ENCODE results near the gene ARSB.
"Not testable (repeated sequence)": the region's sequence is repeated elsewhere in the genome, so short reads cannot be mapped to it uniquely, and the experiment has no call there.

ARSB gene

GRCh38 chr5:78993165-78993564 is 8.1 kb upstream of the ARSB start:
- DNase-seq: no peak

DNA sequence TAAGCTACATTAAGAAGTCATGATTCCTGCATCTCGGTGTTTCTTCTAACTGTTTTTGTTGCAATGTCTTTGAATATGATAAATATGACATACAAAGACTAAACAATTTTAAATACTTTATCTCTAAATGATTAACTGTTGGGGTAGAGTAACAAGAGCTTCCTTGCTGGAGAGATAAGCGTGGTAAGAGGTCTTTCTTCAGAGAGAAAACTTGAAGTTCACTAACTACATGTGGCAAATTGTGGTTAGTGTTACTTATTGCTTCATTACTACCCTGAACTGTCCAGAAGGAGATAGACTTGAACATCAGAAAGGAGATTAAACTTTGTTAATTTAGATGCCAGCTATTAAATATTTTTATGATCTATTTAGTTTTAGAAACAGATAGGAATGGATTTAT is 7.0 kb upstream of the ARSB start:
- no peak for DNase-seq

- no peak for DNase-seq
Measured at GRCh38 chr5:78989080-78989479, 4.0 kb upstream of the ARSB start.

GRCh38 chr5:78985725-78986223 is 664 bp upstream of the ARSB start:
- peak; percentile 6 for DNase-seq

DNA sequence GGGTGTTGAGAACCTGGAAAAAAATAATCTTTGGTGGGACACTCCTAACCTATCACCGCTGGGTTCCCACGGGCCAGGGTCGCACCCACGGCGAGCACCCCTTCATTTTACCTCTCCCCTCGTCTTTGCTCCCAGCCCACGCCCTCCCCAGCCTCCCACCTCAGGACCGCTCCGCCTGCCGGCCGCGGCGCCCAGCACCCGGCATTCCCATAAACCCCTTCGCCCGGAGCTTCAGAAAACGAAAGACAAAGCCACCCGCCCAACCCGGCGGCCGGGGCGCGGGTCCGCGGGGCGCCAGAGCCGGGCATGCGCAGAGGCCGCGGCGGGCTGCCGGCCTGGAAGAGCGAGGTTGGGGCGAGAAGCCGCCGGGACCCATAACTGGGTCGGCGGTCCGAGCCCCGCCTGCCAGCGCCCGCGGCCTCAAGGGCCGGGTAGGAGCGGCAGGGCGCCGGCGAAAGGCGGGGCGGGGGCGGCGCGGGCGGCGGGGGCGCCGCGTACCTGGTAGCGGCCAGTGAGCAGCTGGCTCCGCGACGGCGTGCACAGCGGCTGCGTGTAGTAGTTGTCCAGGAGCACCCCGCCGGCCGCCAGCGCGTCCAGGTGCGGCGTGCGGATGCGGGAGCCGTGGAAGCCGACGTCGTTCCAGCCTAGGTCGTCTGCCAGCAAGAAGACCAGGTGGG is 533 bp downstream of the ARSB start:
- DNase-seq: peak; percentile 58

DNA sequence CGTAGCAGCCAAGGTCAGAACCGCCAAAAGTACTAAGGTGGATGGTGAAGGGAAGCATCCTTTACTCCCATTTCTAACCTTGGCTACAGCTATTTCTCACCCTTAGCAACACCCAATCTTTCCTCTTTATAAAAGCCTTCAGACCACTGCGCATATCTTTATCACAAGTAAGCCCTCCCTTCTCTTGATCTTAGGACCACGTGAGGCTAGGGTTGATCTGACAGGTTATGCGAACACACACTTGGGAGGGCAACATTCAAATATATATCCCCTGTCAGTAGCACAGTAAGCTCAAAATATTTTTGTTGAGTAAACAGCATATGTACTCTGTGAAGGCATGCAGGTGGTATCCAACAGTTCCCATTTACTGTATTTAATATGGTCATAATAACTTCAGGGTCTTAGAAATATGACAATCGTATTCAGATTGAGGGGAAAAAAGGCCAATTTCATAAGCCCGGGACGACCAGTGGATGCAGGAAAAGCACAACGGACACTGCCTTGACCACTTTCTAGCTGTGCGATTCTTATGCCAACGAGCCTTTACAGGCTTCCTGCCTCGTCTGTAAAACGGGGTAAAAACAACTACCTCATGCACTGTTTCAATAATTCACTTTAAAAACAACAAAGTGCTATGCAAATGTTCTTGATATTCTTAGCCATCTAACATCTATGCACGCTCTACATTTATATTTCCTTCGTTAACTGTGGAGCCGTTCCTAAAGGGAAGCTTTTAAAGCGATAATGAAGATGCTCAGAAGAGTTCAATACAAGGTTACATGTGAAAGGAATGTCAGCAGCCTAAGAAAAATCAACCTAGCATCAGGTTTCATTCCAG is 1.3 kb downstream of the ARSB start:
- DNase-seq: no peak

DNA sequence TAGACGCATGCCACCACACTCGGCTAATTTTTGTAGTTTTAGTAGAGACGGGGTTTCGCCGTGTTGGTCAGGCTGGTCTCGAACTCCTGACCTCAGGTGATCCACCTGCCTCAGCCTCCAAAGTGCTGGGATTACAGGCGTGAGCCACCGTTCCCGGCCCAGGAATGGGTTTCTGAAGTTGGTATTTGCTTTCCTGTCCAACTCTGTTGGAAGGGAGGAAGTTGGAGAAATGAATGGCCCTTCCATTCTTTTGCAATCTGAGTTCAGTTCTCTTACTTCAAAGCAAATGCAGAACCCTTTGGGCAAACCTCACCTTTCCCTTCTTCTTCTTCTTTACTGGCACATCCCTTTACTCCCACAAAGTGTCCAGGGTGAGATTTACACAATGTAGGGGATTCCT is 1.9 kb downstream of the ARSB start:
- not testable (repeated sequence) for DNase-seq

DNA sequence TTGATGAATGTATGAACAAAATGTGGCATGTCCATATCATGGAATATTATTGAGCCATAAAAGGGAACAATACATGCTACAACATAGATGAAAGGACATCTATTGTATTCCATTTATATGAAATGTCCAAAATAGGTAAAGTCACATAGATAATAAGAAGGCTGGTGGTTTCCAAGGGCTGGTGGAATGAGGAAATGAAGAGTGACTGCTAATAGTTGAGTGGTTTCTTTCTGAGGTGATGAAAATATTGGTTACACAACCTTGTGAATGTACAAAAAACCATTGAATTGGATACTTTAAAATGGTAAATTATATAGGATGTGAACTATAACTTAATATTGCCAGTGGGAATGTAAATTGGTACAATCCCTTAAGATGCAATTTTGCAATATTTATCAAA is 5.2 kb downstream of the ARSB start:
- DNase-seq: no peak

DNA sequence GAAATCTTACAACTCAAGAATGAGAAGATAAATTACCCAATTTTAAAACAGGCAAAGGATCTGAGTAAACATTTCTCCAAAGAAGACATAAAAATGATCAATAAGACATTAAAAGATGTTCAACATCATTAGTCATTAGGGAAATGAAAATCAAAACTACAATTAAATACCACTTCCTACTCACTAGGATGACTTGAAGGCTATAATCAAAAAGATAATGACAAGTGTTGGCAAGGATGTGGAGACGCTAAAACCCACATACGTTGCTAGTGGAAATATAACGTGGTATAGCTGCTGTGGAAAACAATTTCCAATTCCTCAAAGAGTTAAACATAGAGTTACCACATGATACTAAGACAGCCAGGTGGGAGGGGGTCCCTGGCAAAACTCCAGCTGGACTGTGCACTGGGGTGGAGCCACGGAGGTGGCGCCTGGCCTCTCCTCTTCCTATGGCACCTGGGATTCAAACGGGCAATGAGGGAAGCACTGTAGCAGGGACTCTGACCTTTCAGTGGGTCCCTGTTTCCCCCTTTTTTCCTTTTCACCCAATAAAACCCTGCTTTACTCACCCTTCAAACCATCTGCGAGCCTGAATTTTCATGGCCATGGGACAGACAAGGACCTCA is 5.9 kb downstream of the ARSB start:
- no peak for DNase-seq

- DNase-seq: no peak
Measured at GRCh38 chr5:78975035-78975434, 10.1 kb downstream of the ARSB start.

GRCh38 chr5:78974601-78975000 is 10.5 kb downstream of the ARSB start:
- DNase-seq: no peak

GRCh38 chr5:78974011-78974410 is 11.1 kb downstream of the ARSB start:
- no peak for DNase-seq

DNA sequence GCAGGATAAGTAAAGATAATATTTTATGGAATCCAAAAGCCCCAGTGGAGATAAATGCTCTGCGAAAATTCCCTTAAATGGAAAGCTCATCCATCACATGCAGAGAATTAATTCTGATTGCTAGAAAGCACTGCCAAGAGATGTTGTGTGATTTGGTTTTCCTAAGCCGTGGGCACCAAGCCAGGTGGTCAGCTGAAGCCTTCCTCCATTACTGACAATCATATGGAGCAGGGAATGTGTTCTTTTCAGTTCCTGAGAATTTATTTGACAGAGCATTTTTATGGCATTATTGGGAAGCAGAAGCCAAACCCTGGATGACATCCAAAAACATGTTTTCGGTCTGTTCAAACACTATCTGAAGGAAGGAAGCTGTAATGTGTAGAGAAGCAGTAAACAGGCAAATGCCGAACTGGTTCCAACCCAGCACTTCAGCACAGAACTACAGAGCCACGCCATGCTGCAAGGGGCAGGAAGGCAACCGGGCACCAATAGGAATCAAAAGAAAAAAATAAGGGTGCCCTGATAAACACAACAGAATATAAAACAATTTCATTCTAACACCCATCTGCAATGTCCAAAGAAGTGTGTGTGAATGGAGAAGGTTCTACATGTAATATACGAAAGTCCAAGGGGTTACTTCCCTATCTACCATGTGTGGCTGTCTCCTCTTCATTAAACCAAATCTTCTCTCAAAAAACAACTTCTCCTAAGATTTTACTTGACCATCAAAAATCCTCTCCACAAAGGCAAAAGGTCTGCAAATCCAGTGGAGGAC is 12.3 kb downstream of the ARSB start:
- DNase-seq: no peak

DNA sequence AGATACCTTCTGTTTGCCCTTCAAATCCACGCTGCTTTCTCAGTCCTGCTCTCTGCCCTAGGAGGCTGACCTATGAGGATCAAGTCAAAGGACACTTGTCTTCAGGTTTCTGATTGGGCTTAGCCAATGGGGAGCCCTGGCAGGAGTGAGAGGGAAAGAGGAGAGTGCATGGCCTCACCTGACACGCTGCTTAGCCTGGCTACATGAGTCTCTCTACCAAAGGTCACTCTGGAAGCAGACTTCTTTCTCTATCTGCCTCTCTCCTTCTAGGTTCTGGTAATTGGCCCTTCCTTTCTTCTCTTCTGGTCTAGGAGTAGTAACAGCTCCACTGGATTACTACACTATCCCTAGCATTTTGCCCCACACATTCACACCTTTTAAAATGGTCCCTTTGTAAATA is 13.1 kb downstream of the ARSB start:
- DNase-seq: no peak

GRCh38 chr5:78968781-78969180 is 16.3 kb downstream of the ARSB start:
- DNase-seq: no peak

DNA sequence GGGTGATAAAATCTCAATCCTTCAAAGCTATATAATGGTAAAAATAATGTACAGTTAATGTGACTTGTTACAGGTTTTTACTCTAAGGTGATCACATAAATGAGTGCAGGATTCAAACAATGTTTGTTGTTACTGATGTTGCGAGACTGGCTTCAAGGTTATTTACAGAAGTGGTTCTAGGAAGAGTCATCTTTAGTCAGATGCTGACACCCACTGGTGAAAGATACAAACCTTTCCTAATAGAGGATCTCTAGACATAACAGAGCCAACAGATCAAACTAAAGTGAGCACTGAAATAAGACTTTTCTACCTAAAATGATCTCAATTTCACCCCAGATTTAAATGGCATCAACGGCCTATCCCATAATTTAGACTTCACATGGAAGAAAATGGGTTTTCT is 20.2 kb downstream of the ARSB start:
- DNase-seq: no peak

DNA sequence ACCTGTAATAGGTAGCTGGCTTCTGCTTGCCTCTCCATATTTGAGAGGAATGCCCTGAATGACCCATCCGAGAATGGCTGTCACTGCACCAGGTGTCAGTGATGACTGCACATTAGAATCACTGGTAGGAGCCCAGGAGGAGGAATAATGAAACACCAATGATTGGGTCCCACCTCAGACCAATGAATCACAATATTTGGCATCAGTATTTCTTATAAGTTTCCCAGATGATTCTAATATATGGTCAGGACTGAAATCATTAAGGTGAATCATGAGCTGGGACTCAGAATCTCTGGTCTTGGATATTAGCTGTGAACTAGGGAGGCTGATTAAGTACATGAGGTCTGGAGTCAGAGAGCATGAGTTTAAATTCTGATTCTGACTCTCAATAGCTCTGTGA is 23.4 kb downstream of the ARSB start:
- no peak for DNase-seq

- no peak for DNase-seq
Measured at GRCh38 chr5:78959767-78960166, 25.3 kb downstream of the ARSB start.

GRCh38 chr5:78958672-78959445 is 26.3 kb downstream of the ARSB start:
- no peak for DNase-seq

DNA sequence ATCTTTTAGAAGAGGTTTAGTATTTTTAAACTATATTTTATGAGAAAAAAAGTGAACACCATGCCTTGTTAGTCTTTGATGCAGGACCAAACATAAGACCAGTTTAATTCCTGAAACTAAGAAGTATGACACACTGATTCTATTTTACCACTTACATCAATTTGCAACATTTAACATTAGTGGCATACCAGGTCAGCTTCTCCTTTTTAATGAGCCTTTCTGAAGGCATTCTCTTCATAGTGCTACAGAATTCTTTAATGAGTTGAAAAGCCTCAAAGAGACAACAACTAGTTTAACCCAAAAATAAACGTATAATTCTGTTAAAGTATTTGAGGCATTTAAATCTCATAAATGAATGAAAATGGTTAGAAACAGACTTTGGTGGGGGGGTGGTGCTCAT is 28.2 kb downstream of the ARSB start:
- no peak for DNase-seq

GRCh38 chr5:78953092-78953800 is 31.9 kb downstream of the ARSB start:
- DNase-seq: no peak

- no peak for DNase-seq
Measured at GRCh38 chr5:78930721-78931120, 54.4 kb downstream of the ARSB start.
